ENCODE data around the gene CFDP1. TPM values are rescaled to one million over a fixed set of nuclear protein-coding genes. Genes with fewer than 3 reads are reported as not detected.

The CFDP1 gene
- total RNA-seq, 1 experiment from 2014 or later, result 77.6 TPM

DNA sequence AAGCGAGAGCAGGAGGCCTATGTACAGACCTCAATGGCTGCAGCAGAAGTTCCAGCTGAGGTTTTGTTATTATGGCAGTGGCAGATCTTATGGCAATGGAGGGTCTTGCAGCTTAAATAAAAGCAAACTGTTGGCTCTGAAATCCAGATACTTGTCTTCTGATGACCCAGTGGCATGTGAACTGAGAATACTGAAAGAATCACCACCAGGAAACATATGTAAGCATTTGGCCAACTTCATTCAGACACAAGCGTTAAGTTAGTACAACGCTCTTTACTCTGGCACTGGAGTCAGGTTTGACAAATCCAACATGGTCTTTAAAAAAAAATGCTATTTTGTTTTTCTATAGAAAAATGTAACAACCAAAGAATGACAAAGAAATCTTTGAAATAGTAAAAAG is 70.5 kb downstream of the CFDP1 start:
- POLR2A ChIA-PET, result no interaction called here
- no peak for DNase-seq
- CTCF ChIA-PET, result no interaction called here
- Histone ChIP-seq H3K4me1 (no peaks in the 10 kb centered on the region), H3K4me3 (ENCODE audit: low read depth, low read length) (no peak overlapping the region), H3K27me3 (replicated peaks; ENCODE audit: control insufficient read depth, insufficient read depth, low read length) (no peaks in the 10 kb centered on the region), H3K9me3 (no peaks in the 10 kb centered on the region), H3K36me3 (ENCODE audit: control insufficient read depth, insufficient read depth, low read length) (no peaks in the 10 kb centered on the region)
- H3K36me3 Mint-ChIP-seq (ENCODE audit: insufficient read depth, unreplicated experiment), result peaks cover 20% of the 10 kb centered on the region
- H3K27ac Mint-ChIP-seq (ENCODE audit: unreplicated experiment), result no peak overlapping the region
- H3K4me1 Mint-ChIP-seq (ENCODE audit: low read depth, unreplicated experiment), result no peaks in the 10 kb centered on the region
- BruUV-seq (replicated peaks), result no TSS peak
- TF ChIP-seq, protein P1, sequence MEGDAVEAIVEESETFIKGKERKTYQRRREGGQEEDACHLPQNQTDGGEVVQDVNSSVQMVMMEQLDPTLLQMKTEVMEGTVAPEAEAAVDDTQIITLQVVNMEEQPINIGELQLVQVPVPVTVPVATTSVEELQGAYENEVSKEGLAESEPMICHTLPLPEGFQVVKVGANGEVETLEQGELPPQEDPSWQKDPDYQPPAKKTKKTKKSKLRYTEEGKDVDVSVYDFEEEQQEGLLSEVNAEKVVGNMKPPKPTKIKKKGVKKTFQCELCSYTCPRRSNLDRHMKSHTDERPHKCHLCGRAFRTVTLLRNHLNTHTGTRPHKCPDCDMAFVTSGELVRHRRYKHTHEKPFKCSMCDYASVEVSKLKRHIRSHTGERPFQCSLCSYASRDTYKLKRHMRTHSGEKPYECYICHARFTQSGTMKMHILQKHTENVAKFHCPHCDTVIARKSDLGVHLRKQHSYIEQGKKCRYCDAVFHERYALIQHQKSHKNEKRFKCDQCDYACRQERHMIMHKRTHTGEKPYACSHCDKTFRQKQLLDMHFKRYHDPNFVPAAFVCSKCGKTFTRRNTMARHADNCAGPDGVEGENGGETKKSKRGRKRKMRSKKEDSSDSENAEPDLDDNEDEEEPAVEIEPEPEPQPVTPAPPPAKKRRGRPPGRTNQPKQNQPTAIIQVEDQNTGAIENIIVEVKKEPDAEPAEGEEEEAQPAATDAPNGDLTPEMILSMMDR (IDR thresholded peaks at IDR 0.05; ENCODE audit: insufficient read depth in 1 of 2, low read depth in 1 of 2, low read length in 1 of 2, severe bottlenecking in 1 of 2, unreplicated experiment in 1 of 2), result no peak
- no peaks in the 10 kb centered on the region for H3K27me3 Mint-ChIP-seq (ENCODE audit: insufficient read depth, unreplicated experiment)
- H3K9me3 Mint-ChIP-seq (ENCODE audit: unreplicated experiment), result no peaks in the 10 kb centered on the region
- intact Hi-C loops (cut with micrococcal nuclease; ENCODE audit: unreplicated experiment), result no loop called here
- H3K4me3 Mint-ChIP-seq (ENCODE audit: unreplicated experiment), result no peak overlapping the region

DNA sequence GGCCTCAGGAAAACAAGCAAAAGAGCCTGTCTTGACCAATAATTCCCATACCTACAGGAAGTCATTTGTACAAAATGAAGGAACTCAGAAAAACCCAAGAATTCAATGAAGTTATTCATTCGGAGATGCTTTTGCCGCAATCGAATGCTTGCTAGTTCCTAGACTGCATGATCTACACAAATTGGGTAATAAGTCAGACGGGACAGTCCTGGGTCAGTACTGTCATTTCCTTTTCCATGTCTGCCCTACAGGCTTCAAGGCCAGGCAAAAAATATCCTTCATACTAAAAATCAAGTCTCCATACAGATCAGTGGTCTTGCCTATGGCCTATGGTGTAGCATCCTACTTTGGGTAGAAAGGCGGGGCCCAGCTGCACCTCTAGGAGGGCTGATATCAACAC is 71.4 kb downstream of the CFDP1 start:
- no peaks in the 10 kb centered on the region for H3K9me3 Mint-ChIP-seq (ENCODE audit: unreplicated experiment)
- intact Hi-C loops (cut with micrococcal nuclease; ENCODE audit: unreplicated experiment), result no loop called here
- CTCF ChIA-PET, result interaction anchor here (0.7 kb wide), 1 partner anchor 36 kb away, joined by 3 read pairs; no protein-coding TSS in a partner anchor

DNA sequence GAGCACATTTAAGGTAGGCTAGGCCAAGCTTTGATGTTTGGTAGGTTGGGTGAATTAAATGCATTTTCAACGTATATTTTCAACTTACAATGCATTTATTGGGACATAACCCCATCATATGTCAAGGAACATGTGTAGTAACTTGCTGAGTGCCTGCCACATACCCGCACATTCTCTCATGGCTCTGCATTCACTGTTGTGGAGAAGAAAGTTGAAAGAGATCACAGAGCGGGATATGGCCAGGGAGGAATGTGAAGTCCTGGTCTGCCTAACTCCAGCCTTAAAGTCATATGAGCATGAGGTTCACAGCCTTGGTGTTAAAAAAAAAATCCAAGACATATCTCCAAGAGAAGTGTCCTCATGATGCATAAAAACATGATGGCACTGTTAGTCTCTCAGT is 79.1 kb downstream of the CFDP1 start:
- Mint-ChIP-seq H3K4me1 (ENCODE audit: low read depth, unreplicated experiment) (no peaks in the 10 kb centered on the region), H3K4me3 (ENCODE audit: unreplicated experiment) (no peak overlapping the region), H3K9me3 (ENCODE audit: unreplicated experiment) (no peaks in the 10 kb centered on the region), H3K36me3 (ENCODE audit: insufficient read depth, unreplicated experiment) (peaks cover 14% of the 10 kb centered on the region), H3K27me3 (ENCODE audit: insufficient read depth, unreplicated experiment) (no peaks in the 10 kb centered on the region), H3K27ac (ENCODE audit: unreplicated experiment) (no peak overlapping the region)
- intact Hi-C loops (cut with micrococcal nuclease; ENCODE audit: unreplicated experiment), result no loop called here
- no peak for DNase-seq
- Histone ChIP-seq H3K4me3 (ENCODE audit: low read depth, low read length) (no peak overlapping the region), H3K9me3 (no peaks in the 10 kb centered on the region), H3K4me1 (no peaks in the 10 kb centered on the region), H3K27me3 (replicated peaks; ENCODE audit: control insufficient read depth, insufficient read depth, low read length) (no peaks in the 10 kb centered on the region), H3K36me3 (ENCODE audit: control insufficient read depth, insufficient read depth, low read length) (no peaks in the 10 kb centered on the region)
- no TSS peak for BruUV-seq (replicated peaks)
- TF ChIP-seq, protein P1 (IDR thresholded peaks at IDR 0.05; ENCODE audit: insufficient read depth in 1 of 2, low read depth in 1 of 2, low read length in 1 of 2, severe bottlenecking in 1 of 2, unreplicated experiment in 1 of 2), result no peak
- CTCF ChIA-PET, result no interaction called here
- POLR2A ChIA-PET, result no interaction called here

More for the DNA sequence above, 71.4 kb downstream of the CFDP1 start:
- TF ChIP-seq, protein P1 (IDR thresholded peaks at IDR 0.05; ENCODE audit: insufficient read depth in 1 of 2, low read depth in 1 of 2, low read length in 1 of 2, severe bottlenecking in 1 of 2, unreplicated experiment in 1 of 2), result no peak
- H3K9me3 ChIP-seq, result no peaks in the 10 kb centered on the region
- no peaks in the 10 kb centered on the region for H3K27me3 Mint-ChIP-seq (ENCODE audit: insufficient read depth, unreplicated experiment)
- BruUV-seq (replicated peaks), result no TSS peak
- no peak overlapping the region for H3K4me3 ChIP-seq (ENCODE audit: low read depth, low read length)
- POLR2A ChIA-PET, result no interaction called here
- H3K36me3 ChIP-seq (ENCODE audit: control insufficient read depth, insufficient read depth, low read length), result no peaks in the 10 kb centered on the region
- DNase-seq, result no peak
- H3K4me1 Mint-ChIP-seq (ENCODE audit: low read depth, unreplicated experiment), result no peaks in the 10 kb centered on the region
- no peaks in the 10 kb centered on the region for H3K27me3 ChIP-seq (replicated peaks; ENCODE audit: control insufficient read depth, insufficient read depth, low read length)
- H3K4me3 Mint-ChIP-seq (ENCODE audit: unreplicated experiment), result no peak overlapping the region
- H3K27ac Mint-ChIP-seq (ENCODE audit: unreplicated experiment), result no peak overlapping the region
- no peaks in the 10 kb centered on the region for H3K4me1 ChIP-seq
- peaks cover 14% of the 10 kb centered on the region for H3K36me3 Mint-ChIP-seq (ENCODE audit: insufficient read depth, unreplicated experiment)

Data from Caco-2 (cell line).